GM20431 (cell line): Measurements from ENCODE around the gene CD247.

Source experiments
- in situ Hi-C: fragments of 300-500 bp; cut with MseI, MboI; formaldehyde crosslinking; loops from one replicate; pipeline ENCODE4 v1.15.0; 2020; ENCODE audit warnings: low sequenced_read_pairs; ENCODE audit not compliant: unreplicated experiment

The CD247 gene

GRCh38 chr1:167543199-167543990 is 25.1 kb upstream of the CD247 start:
- in situ Hi-C loops, result loop anchor here (25.0 kb wide), 1 partner anchor 481 kb away; no protein-coding TSS in a partner anchor

DNA sequence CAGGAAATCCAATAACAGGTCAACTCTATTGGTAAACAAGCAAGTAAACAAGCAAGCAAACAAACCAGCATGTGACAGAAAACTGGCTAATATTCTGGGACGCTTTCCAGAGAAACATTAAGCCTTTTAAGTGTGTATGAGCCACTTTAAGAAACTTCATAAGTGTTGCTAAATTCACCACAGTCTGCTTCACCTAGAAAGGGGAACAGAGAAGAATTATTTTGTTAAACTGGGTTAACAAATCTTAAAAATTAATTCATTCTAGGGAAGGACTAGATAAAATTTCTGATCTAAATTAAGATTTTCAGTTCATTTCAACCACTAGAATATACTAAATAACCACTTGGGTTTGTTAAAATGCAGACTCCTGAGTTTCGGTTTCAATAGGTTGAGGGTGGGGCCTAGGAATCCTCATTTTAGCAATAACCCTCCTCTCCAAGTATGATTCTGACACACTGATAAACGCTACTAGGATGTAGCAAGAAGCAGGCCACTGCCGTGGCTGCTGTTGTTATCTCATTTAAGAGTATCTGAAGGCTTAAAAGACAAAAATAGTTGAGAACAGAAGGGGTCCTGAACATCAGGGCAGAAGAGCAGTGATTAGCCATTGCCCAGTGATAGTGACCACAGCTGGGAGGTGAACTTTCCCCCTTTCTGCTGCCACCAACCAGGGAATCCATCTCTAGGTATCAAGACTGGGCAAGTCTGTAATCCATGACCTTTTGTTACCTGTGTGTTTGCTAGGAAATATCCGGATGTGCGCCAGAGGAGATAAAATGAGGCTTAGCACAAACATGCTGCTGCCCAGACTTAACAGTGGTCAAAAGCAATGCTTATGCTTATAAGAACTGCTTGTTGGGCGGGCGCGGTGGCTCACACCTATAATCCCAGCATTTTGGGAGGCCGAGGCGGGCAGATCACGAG is 24.0 kb upstream of the CD247 start:
- in situ Hi-C loops, result loop anchor here (25.0 kb wide), 1 partner anchor 480 kb away; no protein-coding TSS in a partner anchor

- in situ Hi-C loops, result loop anchor here (25.0 kb wide), 1 partner anchor 479 kb away; no protein-coding TSS in a partner anchor
These were observed 23.3 kb upstream of the CD247 start for GRCh38 chr1:167541610-167542009.

GRCh38 chr1:167541003-167541402 is 22.7 kb upstream of the CD247 start:
- in situ Hi-C loops, result loop anchor here (25.0 kb wide), 1 partner anchor 479 kb away; no protein-coding TSS in a partner anchor

GRCh38 chr1:167538657-167539056 is 20.3 kb upstream of the CD247 start:
- in situ Hi-C loops, result loop anchor here (10.0 to 25.0 kb wide), 2 partner anchors 94 to 476 kb away; no protein-coding TSS in a partner anchor

DNA sequence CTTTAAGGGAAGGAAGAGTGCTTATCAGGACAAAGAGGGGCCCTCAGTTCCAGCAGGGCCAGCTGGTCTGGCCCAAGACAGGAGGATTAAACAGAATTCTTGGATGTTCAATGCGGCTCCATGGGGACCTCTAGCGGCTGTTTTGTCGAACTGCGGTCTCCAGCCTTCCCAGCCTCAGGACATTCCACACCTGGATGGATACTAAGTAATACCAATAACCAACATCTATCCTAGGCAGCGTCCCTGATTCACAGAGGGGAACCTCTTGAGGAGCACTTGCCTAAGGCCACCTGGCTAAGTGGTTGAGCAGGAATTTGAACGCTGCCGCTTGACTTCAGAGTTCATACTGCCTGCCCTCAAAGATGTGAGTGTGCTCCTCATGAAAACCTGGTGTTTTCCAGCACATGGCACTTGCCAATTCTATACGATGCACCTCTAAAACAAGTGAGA is 15.5 kb upstream of the CD247 start:
- in situ Hi-C loops, result loop anchor here (10.0 to 25.0 kb wide), 2 partner anchors 89 to 472 kb away; no protein-coding TSS in a partner anchor

GRCh38 chr1:167532964-167533824 is 14.9 kb upstream of the CD247 start:
- in situ Hi-C loops, result loop anchor here (10.0 to 25.0 kb wide), 2 partner anchors 88 to 471 kb away; no protein-coding TSS in a partner anchor

DNA sequence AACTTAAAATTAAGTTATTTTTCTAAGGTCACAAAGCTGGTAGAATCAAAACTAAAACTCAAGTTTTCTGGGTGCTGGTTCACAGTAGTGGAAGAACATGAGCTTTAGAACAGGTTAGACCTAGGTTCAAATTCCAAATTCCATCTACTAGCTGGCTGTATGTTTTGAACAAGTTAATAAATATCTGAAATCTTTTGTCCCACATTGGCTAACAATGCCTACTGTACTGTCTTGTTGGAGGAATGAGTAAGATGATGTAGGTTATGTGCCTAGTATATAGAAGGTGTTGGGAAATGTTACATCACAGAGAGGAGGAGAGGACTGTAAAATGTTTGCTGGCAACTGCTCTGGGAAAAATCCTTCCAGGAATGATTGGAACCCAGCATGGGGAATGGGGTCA is 14.0 kb upstream of the CD247 start:
- in situ Hi-C loops, result loop anchor here (10.0 to 25.0 kb wide), 2 partner anchors 88 to 470 kb away; no protein-coding TSS in a partner anchor

DNA sequence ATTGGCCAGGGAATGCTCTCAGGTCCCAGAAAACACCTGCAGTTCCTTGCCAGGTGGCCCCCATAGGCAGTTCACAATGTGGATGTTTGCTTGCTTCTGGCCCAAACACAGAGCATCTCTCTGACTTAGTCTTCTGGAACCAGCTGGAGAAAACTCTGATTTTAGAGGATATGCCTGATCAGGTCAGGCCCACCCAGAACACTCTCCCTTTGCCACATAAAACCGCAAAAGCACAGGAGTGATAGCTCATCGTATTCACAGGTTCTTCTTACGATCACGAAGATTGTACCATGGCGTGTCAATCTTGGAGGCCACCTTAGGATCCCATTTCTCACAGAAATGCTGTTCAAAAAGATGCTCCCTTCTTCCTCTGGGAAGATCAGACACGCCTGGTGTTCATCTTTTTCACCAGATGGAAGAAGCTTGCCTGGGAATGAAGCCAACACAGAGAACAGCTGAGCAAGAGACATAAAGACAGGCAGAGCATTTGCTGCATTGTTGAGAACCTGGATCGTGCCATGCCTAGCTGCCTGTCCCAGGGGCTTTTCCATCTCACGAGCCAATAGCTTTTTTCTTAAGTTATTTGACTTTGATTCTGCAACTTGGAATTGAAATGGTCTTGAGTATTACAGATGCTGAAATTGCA is 11.6 kb upstream of the CD247 start:
- in situ Hi-C loops, result loop anchor here (10.0 to 25.0 kb wide), 2 partner anchors 85 to 468 kb away; no protein-coding TSS in a partner anchor

DNA sequence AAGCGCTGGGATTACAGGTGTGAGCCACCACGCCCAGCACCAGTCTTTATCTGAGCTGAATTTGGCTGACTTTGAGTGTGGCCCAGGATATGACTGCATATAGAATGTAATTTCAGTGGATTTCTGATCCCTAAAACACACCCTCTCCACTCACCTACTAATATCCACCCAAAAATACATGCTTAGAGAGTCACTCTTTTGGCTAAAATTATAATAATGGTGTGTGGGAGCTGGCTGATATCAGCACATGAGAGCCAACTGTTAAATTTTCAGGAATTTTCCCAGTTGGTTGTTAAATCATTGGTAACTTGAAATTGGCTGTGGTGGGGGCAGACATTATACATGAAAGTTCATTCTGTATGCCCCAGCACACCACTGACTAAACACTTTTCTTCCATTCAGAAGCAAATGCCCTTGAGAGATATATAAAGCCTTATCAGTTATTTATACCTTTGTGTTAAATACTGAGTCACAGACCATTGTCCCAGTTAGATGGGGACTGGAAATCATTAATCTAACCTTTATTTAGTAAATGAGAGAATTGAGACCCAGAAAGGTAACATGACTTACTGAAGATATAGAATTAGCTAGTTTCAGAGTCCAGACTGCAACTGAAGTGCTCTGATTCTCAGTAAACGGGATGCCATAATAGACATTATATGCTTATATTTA is 9.9 kb upstream of the CD247 start:
- in situ Hi-C loops, result loop anchor here (25.0 kb wide), 1 partner anchor 466 kb away; no protein-coding TSS in a partner anchor

DNA sequence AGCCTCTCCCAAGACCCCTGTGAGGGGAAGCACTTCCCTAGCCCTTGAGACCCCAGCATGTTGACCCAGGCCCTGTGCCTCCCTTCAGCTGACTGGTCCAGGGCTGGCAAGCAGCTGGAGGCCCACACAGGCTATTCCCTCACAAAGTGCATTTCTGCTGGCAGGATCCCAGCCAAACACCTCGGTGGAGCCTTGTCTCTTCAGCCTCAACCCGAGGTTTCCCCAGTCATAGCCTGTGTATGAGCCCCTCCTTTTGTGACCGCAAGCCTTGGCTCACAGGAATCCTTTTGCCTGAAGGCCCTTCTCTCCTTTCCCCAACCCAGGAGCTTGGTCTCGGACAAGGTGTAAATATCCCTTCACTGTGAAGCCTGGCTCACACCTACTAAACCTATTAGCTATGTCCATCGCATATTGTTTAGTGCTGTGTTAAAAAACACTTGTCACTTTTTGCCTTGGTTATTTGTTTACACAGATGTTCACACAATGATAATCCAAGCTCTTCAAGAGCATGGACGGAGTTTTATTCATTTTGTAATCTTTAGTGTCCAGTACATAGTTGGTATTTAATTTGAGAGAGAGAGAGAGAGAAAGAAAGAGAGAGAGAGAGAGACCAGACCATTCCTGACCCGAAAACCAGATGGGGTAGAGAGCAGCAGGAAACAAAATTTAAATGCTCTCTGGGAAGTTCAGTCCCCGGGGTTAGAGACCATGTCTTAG is 8.5 kb upstream of the CD247 start:
- in situ Hi-C loops, result loop anchor here (25.0 kb wide), 1 partner anchor 465 kb away; no protein-coding TSS in a partner anchor

DNA sequence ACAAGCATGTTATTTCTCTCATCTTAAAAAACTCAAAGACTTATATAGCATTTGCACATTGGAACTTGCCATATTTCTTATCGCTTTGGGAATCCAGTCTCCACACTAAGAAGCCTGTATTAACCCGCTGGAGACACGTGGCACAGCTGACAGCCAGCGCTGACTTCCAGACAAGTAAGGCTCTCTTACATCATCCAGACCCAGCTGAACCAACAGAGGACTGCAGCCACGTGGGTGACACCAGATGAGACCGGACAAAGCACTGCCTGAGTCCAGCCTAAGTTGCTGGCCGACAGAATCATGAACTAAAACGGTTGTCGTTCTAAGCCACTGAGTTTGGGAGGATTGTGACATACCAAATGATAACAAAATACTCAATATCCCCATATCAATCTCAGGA is 6.3 kb upstream of the CD247 start:
- in situ Hi-C loops, result loop anchor here (25.0 kb wide), 1 partner anchor 462 kb away; no protein-coding TSS in a partner anchor

DNA sequence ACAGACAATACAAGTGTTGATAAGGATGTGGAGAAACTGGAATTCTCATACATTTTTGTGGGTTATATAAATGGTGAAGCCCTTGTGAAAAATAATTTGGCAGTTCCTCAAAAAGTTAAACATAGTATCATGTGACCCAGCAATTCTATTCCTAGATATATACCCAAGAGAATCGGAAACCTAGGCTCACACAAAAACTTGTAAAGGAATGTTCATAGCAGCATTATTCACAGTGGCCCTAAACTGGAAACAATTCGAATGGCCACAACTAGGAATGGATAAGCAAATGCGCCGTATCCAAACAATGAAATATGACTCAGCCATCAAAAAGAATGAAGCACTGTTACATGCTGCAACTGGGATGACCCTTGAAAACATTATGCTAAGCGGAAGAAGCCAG is 3.9 kb upstream of the CD247 start:
- in situ Hi-C loops, result no loop called here

DNA sequence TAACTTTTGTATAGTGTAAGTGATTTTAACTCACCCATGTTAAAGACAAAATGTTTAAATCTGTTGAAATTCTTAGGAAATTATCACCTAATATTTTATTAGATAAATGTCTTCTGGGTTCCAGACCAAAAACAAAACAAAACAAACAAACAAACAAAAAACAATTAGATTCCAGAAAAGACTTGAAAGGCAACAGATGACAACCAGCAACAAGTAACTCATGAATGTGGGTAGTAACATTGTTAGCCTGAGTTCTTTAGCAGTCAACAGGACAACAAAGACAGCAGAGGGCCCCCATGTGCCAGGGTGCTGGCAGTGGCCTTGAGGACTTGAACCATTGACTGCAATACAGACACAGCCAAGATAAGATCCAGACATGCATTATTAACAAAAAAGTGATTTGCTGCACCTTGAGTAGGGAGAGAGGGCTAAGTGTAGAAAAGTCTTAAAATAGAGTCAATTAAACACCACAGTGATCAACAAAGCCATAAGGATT is 2.4 kb upstream of the CD247 start:
- in situ Hi-C loops, result no loop called here

DNA sequence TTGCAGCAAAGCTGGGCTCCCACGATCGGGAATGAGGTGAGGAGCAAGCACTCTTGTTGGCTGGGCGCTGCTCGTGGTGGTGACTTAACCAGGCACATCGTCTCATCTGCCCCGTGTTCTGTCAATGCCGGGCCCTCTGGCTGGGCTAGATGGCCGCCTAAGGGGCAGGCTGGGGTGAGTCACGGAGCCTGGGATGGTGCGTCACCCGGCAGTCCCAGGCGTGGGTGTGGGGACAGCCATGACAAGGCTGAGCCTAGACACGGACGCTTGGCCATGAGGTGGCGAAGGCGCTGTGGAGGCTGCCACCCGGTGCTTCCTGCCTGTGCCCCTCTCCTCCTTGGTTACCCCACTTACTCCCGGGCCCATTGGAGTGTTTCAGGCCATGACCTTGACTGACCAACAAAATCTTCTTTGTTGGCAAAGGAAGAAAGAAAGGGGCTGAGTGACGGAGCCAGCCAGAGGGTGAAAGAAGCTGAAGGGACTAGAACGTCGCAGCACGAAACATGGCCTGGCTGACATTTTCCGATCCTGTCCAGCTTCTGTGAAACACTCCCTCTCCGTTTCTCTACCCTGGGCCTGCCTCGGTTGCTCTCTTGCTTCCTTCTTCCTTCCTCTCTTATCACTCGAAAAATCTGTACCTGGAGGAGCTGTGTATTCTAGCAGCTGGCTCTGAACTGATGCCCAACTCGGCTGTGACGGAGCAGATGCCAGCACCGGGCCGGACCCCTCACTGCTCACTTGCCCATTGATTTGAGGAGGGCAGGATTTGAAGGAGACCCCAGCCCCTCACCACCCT is 596 bp downstream of the CD247 start:
- in situ Hi-C loops, result no loop called here
